ENCODE data around the gene PDE4B. TPM values are rescaled to one million over a fixed set of nuclear protein-coding genes. Genes with fewer than 3 reads are reported as not detected.

Gene PDE4B
- polyA plus RNA-seq, 2 of the 4 experiments (the other 2 are of a cell fraction): 20.2 to 56.8 TPM

DNA sequence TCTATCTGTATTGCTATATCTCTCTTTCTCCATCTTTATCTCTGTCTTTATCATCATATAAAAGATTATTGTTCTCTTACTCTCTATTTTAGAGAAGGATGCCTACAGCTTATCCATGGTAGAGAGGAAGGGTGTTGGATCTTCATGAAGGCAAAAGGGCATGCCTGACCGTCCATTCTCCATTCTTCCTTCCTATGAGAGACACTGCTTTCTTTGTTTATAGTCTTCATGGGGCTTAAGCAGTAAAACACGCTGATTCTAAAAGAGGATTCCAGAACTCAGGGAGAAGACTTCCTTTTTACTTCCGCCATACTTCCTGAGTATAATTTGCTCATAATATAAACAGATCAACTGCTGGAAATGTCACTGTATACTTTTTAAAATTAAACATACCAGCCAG lies 44.0 kb downstream of the PDE4B start:
- no peak for ATAC-seq
- CTCF ChIA-PET: no interaction called here
- Histone ChIP-seq H3K9me3 (no peaks in the 10 kb centered on the region), H3K4me2 (no peak overlapping the region), H3K27ac (no peak overlapping the region), H3K4me1 (no peaks in the 10 kb centered on the region), H3K4me3 (no peak overlapping the region)
- DNase-seq (ENCODE audit: low read depth in 1 of 2, low spot score in 1 of 2): no peak
- TF ChIP-seq BHLHE40 (IDR thresholded peaks at IDR 0.05; ENCODE audit: low read depth, low read length) (no peak), ELK1 (IDR thresholded peaks at IDR 0.05; ENCODE audit: low read depth, low read length) (no peak), CEBPB (IDR thresholded peaks at IDR 0.05) (no peak), NPAS2 (CRISPR knock-in tag; IDR thresholded peaks at IDR 0.05; ENCODE audit: borderline replicate concordance) (no peak), ZFP36 (IDR thresholded peaks at IDR 0.05; ENCODE audit: borderline replicate concordance, partially characterized antibody) (no peak), CHD4 (IDR thresholded peaks at IDR 0.05; ENCODE audit: borderline replicate concordance) (no peak), SREBF2 (IDR thresholded peaks at IDR 0.05) (no peak), ZC3H11A (IDR thresholded peaks at IDR 0.05) (no peak), ATOH8 (CRISPR knock-in tag; IDR thresholded peaks at IDR 0.05; ENCODE audit: low read depth) (no peak), SMC3 (IDR thresholded peaks at IDR 0.05) (no peak), CBX8 (IDR thresholded peaks at IDR 0.05) (no peak), RNF2 (IDR thresholded peaks at IDR 0.05; ENCODE audit: borderline replicate concordance, low read depth) (no peak)
- 51% methylated on average over 3 of the region's 3 CpGs for WGBS (ENCODE audit: missing lambda C conversion rate)
- POLR2A ChIA-PET: no interaction called here
- FAIRE-seq: no peak

DNA sequence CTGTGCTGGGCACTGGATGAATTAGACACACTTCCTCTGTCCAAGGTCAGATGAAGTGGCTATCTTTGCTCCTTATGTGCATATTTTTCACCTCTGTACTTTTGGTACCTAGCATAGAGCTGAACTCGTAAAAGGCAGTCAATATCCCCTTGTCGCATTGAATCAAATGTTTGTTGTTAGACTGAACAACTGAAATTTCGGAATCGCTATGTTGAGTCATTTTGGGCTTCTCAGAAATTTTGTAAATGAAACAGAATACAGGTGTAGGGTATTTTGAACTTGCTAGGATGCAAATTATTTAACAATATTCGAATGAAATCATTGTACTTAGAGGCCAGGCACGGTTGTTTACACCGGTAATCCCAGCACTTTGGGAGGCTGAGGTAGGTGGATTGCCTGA lies 48.0 kb downstream of the PDE4B start:
- H3K4me2 ChIP-seq: no peak overlapping the region
- FAIRE-seq (no peak), ATAC-seq (no peak), DNase-seq (ENCODE audit: low read depth in 1 of 2, low spot score in 1 of 2) (no peak)
- no peak overlapping the region for H3K4me3 ChIP-seq
- H3K27ac ChIP-seq: no peak overlapping the region
- H3K4me1 ChIP-seq: no peaks in the 10 kb centered on the region
- CTCF ChIA-PET: no interaction called here
- 64% methylated on average over 7 of the region's 7 CpGs for WGBS (ENCODE audit: missing lambda C conversion rate)
- POLR2A ChIA-PET: interaction anchor here (0.7 kb wide), 1 partner anchor 10 kb away, joined by 4 read pairs; no protein-coding TSS in a partner anchor
- TF ChIP-seq JUNB (IDR thresholded peaks at IDR 0.05) (no peak), TFCP2L1 (CRISPR knock-in tag; IDR thresholded peaks at IDR 0.05) (no peak), ESRRA (IDR thresholded peaks at IDR 0.05; ENCODE audit: borderline replicate concordance, low read length) (no peak), KDM1A (IDR thresholded peaks at IDR 0.05; ENCODE audit: low read depth) (no peak), FOSB (CRISPR knock-in tag; IDR thresholded peaks at IDR 0.05) (no peak), HMGXB4 (CRISPR knock-in tag; IDR thresholded peaks at IDR 0.05; ENCODE audit: borderline replicate concordance) (no peak)
- TF ChIP-seq, protein P1, sequence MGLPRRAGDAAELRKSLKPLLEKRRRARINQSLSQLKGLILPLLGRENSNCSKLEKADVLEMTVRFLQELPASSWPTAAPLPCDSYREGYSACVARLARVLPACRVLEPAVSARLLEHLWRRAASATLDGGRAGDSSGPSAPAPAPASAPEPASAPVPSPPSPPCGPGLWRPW (IDR thresholded peaks at IDR 0.05): no peak
- no peaks in the 10 kb centered on the region for H3K9me3 ChIP-seq

- TF ChIP-seq MAX (IDR thresholded peaks at IDR 0.05) (no peak), POLR2AphosphoS2 (conservative IDR thresholded peaks at IDR 0.05; ENCODE audit: low read length) (no peak), JUNB (IDR thresholded peaks at IDR 0.05) (no peak), RCOR1 (IDR thresholded peaks at IDR 0.05; ENCODE audit: low read depth, low read length) (no peak)
- CTCF ChIA-PET: no interaction called here
- DNase-seq (ENCODE audit: low read depth in 1 of 2, low spot score in 1 of 2) (no peak), ATAC-seq (no peak), FAIRE-seq (no peak)
- POLR2A ChIA-PET: no interaction called here
- H3K9me3 ChIP-seq: no peaks in the 10 kb centered on the region
- H3K4me2 ChIP-seq: no peak overlapping the region
- WGBS (ENCODE audit: missing lambda C conversion rate): 91% methylated on average over 4 of the region's 4 CpGs
- no peaks in the 10 kb centered on the region for H3K4me1 ChIP-seq
- no peak overlapping the region for H3K27ac ChIP-seq
- H3K4me3 ChIP-seq: no peak overlapping the region
These were observed 51.6 kb downstream of the PDE4B start for GRCh38 chr1:65844296-65844695.

Data from A549 (cell line).